Prostate gland (tissue), 2 donors: ENCODE data around the gene SPATS1.

Experiments used
- POLR2A ChIP-seq: fragments of 450-650 bp; IDR thresholded peaks from one replicate; pipeline ENCODE4 v1.6.1; 2016; ENCODE audit warnings: antibody characterized with exemption, mild to moderate bottlenecking
- POLR2AphosphoS5 ChIP-seq: sonication (generic); formaldehyde crosslinking; IDR thresholded peaks from one replicate; pipeline ENCODE4 v1.6.1; 2017; ENCODE audit warnings: antibody characterized with exemption
- TF ChIP-seq, protein P1 (sequence below), 4 experiments: fragments of 200-600 bp in 2 of 4; fragments of 450-650 bp in 2 of 4; sonication (generic) in 2 of 4; IDR thresholded peaks; 1 replicate in 3 of 4; 2 replicates in 1 of 4; pipeline ENCODE4 v1.5.1; 2016 to 2019; ENCODE audit warnings: antibody characterized with exemption in 4 of 4, mild to moderate bottlenecking in 2 of 4, moderate library complexity in 2 of 4

DNA sequence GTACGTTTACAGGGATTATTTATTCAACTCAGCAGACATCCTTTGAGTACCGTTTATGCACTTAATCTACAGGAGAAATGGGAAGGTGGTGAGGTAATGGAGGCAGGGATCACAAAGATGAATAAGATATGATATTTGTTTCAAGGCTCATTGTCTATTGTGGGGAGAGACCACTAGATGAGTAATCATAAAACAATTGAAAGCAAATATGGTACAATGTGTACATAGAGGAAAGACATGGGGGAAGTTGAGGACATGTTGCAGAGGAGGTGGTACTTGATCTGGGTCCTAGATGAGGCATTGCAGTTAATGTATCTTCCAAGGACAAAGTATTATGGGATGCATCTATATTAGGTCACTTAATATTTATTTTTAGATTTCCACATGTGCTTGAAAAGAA lies 31.3 kb downstream of the SPATS1 start:
- no peak for TF ChIP-seq POLR2A
- TF ChIP-seq, protein P1, sequence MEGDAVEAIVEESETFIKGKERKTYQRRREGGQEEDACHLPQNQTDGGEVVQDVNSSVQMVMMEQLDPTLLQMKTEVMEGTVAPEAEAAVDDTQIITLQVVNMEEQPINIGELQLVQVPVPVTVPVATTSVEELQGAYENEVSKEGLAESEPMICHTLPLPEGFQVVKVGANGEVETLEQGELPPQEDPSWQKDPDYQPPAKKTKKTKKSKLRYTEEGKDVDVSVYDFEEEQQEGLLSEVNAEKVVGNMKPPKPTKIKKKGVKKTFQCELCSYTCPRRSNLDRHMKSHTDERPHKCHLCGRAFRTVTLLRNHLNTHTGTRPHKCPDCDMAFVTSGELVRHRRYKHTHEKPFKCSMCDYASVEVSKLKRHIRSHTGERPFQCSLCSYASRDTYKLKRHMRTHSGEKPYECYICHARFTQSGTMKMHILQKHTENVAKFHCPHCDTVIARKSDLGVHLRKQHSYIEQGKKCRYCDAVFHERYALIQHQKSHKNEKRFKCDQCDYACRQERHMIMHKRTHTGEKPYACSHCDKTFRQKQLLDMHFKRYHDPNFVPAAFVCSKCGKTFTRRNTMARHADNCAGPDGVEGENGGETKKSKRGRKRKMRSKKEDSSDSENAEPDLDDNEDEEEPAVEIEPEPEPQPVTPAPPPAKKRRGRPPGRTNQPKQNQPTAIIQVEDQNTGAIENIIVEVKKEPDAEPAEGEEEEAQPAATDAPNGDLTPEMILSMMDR (IDR thresholded peaks at IDR 0.05): no peak
- no peak for TF ChIP-seq POLR2AphosphoS5
